Stimulated activated CD8-positive, alpha-beta memory T cell treated with anti-CD3 and anti-CD28 coated beads, Interleukin-15, amount 100 ng/mL, for 48 hours (primary cell): ENCODE results near the gene C1QTNF5.
A peak's percentile ranks its signal among the peaks of the same experiment; 100 is the strongest.

Experiments
- DNase-seq, 2 donors: peaks; one replicate each; pipeline ENCODE4 v3.0.0-alpha.2; 2020; ENCODE audit warnings: low read depth in 2 of 2

Gene C1QTNF5

DNA sequence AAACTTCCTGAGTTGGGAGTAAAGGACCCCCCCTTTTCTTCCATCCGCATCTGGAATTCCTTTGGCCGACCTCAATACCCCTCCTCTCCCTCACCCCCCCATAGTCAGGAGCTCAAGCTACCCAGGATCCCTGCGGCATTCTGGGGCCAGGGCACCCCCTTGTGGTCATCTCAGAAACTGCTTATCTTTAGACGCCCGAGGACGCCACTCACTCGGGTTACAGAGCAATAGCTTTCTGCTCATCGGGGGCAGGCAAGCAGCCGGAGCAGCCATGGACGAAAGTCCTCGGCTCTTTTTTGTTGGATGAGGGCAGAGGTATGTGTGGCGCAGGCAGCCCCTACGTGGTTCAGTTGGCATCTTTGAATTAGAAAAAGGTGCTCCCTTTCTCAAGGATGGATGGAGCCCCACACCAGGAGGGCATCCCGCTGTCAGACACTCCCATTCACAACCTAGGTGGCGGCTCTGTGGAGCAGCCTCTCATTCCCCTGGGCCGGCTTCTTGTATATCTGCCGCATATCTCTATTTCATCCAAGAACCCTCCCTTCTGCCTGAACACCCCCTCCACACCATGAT, 2.3 kb downstream of the C1QTNF5 start:
- DNase-seq: peak in 1 of 2 donors; percentile 54

DNA sequence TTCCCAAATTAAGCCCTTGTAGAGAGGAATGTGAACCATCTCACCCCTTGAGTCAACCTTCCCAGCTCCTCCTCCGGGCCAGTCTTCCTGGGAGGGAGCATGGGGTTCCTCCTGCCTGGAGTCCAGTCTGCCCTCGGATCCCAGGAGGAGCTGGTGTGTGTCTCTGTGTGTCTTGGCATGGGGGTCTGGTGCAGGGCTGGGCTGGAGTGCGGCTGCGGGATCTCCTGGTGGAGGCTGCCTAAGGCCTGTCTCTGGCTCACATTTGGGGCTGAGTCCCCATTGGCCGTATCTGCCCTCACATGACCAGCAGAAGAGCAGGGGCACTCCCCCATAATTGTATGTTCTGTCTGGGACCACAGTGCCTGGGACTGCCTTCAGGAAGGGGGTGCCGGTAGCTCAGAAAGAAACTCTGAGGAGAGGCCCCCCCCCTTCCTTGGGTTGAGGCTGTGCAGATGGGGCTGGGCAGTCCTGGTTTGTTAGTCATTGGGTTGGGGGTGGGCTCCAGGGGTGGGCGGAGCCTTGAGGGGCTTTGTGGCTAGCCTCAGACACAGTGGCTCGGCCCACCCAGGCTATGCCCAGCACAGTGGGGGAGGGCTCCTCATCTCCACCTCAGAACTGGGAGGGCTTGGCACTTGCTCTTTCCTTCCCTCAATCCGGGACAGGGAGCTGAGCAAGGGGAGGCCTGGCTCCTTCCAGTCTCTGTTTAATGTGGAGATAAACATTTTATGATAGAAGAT, 2.9 kb downstream of the C1QTNF5 start:
- DNase-seq: no peak

DNA sequence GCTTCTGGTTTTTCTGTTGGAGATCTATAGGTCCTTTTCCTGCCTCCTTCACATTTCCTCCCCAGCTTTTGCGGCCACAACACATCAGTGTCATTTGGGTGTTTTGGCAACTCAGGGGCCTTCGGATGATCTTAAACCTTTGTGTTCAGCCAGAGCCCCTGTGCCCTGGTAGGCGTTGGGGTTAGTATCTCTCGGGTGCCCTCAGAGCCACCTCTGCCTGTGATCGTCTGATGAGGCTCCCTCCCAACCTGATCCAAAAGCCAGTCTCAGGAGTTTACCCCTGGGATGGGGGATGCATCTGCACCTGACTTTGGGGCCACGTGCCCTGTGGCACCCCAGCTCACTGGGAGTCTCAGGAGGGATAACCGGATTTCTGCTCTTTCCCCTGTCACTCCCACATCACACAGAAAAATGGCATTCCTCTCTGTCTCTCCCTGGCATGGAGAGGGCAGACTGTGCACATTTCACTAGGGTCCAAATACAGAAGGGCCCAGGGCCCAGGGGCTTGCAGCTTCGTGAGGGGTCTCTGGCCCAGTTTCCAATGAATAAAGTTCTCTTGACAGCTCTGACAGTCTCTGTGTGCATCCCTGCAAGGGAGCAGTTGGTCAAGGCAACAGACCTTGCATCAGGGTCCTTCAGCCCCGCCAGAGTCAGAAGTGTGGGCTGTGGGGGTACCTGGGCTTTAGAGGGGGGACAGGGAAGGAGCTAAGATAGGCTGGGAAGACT, 3.8 kb downstream of the C1QTNF5 start:
- DNase-seq: no peak

- DNase-seq: no peak
Observed at GRCh38 chr11:119335655-119336543, 4.8 kb downstream of the C1QTNF5 start.

- DNase-seq: no peak
Observed at GRCh38 chr11:119335091-119335654, 5.5 kb downstream of the C1QTNF5 start.

- peak; percentile 87 to 89 for DNase-seq
Observed at GRCh38 chr11:119334174-119334930, 6.3 kb downstream of the C1QTNF5 start, which contains the start of gene RNF26. TSS of gene RNF26 (plus strand) at chr11:119334527. CDS start at chr11:119335123, 596 bp downstream.

GRCh38 chr11:119332111-119332765, 8.4 kb downstream of the C1QTNF5 start:
- DNase-seq: no peak

GRCh38 chr11:119330237-119330636, 10.4 kb downstream of the C1QTNF5 start:
- no peak for DNase-seq

- DNase-seq: no peak
Observed at GRCh38 chr11:119329320-119329719, 11.4 kb downstream of the C1QTNF5 start.

GRCh38 chr11:119324189-119324588, 16.5 kb downstream of the C1QTNF5 start:
- no peak for DNase-seq

DNA sequence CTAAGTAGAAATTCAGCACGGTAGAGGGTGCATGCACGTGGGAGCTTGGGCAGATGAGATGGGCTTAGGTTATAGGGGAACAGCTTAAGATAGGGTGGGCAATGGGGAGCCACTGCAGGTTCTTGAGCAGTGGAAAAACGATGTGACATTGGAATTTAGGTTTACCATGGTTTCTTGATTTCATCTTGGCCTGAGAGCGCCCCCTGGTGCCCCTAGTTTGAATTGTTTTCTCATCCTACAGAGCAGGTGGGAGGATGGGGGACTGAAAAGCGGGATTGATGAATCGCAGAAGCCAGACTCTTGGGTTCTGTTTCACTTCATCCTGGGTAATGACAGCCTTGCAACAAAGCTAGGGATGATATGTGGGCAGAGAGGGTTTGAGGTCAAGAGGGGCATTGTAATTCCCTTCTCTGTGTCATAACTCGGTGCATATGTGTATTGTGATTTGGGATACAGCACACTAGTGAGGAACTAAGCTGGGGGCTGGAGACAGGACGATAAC, 17.1 kb downstream of the C1QTNF5 start:
- DNase-seq: peak in 1 of 2 donors; percentile 58

DNA sequence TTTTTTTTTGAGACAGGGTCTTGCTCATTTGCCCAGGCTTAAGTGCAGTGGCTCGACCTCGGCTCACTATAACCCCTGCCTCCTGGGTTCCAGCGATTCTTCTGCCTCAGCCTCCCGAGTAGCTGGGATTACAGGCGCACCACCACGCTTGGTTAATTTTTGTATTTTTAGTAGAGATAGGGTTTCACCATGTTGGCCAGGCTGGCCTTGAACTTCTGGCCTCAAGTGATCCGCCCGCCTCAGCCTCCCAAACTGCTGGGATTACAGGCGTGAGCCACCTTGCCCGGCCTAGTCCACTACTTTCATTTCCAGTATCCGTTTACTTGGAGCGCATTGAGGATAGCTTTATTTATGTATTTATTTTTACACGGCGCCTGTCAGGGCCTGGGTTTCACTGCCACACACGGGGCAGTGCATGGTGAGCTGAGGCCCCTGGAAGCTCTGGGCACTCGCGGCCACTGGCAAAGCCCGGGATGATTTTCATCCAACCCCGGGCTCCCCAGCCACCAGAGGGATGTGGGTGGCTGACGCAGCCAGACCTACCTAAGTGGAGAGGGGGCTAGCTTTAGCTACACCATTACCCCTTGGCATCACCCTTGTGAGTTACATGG, 17.7 kb downstream of the C1QTNF5 start:
- DNase-seq: no peak

DNA sequence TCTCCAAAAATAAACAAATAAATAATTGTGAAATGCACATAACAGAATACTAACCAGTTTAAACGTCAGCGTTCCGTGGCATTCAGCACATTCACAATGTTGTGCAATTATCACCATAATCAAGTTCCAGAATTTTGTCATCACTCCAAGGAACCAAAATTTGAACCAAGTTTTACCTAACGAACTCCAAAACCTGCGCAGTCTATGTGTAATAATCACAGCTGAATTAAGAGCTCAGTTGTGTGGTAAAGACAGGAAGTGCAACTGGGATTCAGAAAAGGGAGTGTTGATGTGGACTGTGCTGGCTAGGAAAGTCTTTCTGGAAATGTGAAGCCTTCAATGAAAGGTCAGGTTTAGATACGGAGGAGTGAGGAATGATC, 18.3 kb downstream of the C1QTNF5 start:
- DNase-seq: no peak

- DNase-seq: peak; percentile 45 to 47
Observed at GRCh38 chr11:119320776-119321524, 19.7 kb downstream of the C1QTNF5 start.

DNA sequence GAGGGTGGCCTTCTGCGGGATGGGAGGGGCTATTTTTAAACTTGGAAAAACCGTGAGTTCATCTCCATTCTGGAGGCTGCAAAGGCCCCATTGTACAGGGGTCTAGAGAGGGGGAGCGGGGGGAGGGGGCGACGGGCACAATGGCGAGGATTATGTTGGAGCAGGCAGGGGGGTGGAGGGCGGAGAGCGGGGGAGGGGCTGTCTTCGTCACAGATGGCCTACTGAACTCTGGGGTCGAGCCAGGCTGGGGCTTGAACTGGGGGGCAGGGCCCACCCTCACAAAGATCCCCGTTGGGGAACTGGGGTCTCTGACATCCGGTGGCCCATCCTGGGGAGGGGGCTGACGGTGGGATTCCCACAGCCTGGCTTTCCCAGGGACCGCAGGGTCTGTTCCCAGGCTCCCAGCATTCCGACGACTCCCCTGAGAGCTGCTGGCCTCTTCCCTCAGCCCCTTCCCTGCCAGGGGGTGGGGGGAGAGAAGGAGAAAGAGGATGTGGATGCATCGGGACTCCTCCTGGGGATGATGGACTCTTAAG, 20.4 kb downstream of the C1QTNF5 start:
- no peak for DNase-seq

DNA sequence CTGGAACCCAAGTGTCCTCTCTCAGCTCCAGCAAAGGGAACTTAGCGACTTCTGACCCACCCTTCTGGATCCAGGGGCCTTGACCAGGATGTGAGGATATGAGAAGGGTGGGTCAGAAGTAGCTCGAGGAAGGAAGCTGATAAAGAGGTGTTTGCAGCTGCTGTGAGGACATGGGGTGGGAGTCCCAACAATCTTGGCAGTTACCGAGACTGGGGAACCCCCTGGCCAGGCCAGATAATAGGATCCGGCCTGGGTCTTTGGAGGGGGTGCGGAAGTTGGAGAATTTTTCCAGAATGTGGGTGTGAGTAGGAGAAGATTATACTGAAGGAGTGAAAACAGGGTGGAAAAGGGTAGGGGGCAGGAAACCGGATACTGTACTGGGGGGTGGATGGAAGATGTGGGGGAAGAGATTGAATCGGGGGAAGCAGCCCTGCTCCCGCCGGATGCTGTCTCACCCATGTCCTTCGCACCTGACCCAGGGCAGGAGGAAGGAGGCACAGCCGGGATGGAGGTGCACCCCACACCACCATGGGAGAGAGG, 20.9 kb downstream of the C1QTNF5 start:
- DNase-seq: no peak

DNA sequence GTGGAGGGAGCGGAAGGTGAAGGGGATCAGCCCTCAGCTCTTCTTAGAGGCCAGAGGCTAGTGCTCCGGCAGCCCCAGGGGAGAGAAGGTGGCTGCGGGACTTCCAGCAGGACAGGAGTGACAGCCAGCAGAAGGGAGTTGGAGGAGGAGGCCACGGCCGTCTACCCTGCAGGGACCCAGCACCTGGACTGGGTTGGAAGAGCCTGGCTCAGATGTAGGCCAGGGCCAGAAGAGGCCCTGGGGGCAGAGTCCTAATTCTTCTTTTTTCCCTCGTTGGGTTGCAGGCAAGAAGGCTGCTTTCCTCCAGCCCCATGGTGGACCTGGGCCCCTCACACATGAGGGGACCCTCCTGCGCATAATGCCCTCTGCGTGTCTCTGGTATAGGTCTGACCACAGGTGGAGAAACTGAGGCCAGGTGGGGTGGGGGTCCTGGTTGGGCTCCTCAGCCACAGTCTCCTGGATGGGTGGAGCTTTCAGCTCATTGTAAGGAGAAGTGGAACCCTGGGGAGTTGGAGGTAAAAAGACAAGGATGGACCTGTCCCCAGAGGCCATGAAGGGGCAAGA, 21.5 kb downstream of the C1QTNF5 start:
- no peak for DNase-seq
